GM12891 (cell line): ENCODE data around the gene INSRR.

ENCODE experiments used
- DNase-seq: peaks from one replicate; pipeline ENCODE4 v3.0.0; 2011; ENCODE audit warnings: low spot score; ENCODE audit not compliant: insufficient read length
- FAIRE-seq: peaks from 2 replicates; lab custom pipeline; 2011; peaks lifted over from hg19 to GRCh38; lab: Jason Lieb, UNC
- PAX5 ChIP-seq: IDR thresholded peaks from 2 replicates; pipeline ENCODE4 v1.6.1; 2011; ENCODE audit warnings: low read length, moderate library complexity, mild to moderate bottlenecking; ENCODE audit not compliant: insufficient read depth, severe bottlenecking
- POLR2A ChIP-seq: IDR thresholded peaks from 2 replicates; pipeline ENCODE4 v1.6.1; 2011; ENCODE audit warnings: low read depth, low read length, control low read depth
- POLR2AphosphoS5 ChIP-seq: IDR thresholded peaks from 2 replicates; pipeline ENCODE4 v1.6.1; 2011; ENCODE audit warnings: low read depth, low read length, control low read depth
- POU2F2 ChIP-seq: IDR thresholded peaks from 2 replicates; pipeline ENCODE4 v1.6.1; 2011; ENCODE audit warnings: low read depth, mild to moderate bottlenecking, control low read depth, low read length, moderate library complexity
- SPI1 ChIP-seq: IDR thresholded peaks from 2 replicates; pipeline ENCODE4 v1.6.1; 2011; ENCODE audit warnings: low read depth, low read length, control low read depth
- TAF1 ChIP-seq: IDR thresholded peaks from 2 replicates; pipeline ENCODE4 v1.6.1; 2011; ENCODE audit warnings: low read depth, low read length, control low read depth

The INSRR gene

GRCh38 chr1:156797212-156797871 lies 61.6 kb downstream of the INSRR start:
- DNase-seq: no peak
- TF ChIP-seq TAF1 (no peak), POLR2A (no peak), POU2F2 (no peak), POLR2AphosphoS5 (no peak), PAX5 (no peak), SPI1 (no peak)
- FAIRE-seq: peak; percentile 54

- no peak for DNase-seq
- no peak for FAIRE-seq
- no peak for TF ChIP-seq PAX5
- no peak for TF ChIP-seq POU2F2
- TF ChIP-seq POLR2A: no peak
- TF ChIP-seq POLR2AphosphoS5: no peak
- no peak for TF ChIP-seq TAF1
- TF ChIP-seq SPI1: no peak
Observed at GRCh38 chr1:156796340-156797097, 62.4 kb downstream of the INSRR start.

- TF ChIP-seq SPI1 (no peak), POLR2A (no peak), PAX5 (no peak), TAF1 (no peak), POU2F2 (no peak), POLR2AphosphoS5 (no peak)
- no peak for DNase-seq
Observed at GRCh38 chr1:156795787-156796186, 63.1 kb downstream of the INSRR start.

GRCh38 chr1:156795374-156795733 lies 63.6 kb downstream of the INSRR start:
- TF ChIP-seq PAX5: no peak
- TF ChIP-seq SPI1: no peak
- no peak for TF ChIP-seq TAF1
- no peak for TF ChIP-seq POU2F2
- TF ChIP-seq POLR2AphosphoS5: no peak
- no peak for TF ChIP-seq POLR2A

More at GRCh38 chr1:156795787-156796186, 63.1 kb downstream of the INSRR start:
- no peak for FAIRE-seq

GRCh38 chr1:156794506-156795373 lies 64.2 kb downstream of the INSRR start:
- FAIRE-seq: peak; percentile 56

More at GRCh38 chr1:156795374-156795733, 63.6 kb downstream of the INSRR start:
- no peak for DNase-seq
- no peak for FAIRE-seq

More at GRCh38 chr1:156794506-156795373, 64.2 kb downstream of the INSRR start:
- TF ChIP-seq SPI1 (no peak), POU2F2 (no peak), PAX5 (no peak), TAF1 (no peak), POLR2A (no peak), POLR2AphosphoS5 (no peak)
- DNase-seq: no peak
